Astrocyte of the cerebellum (primary cell): Measurements from ENCODE around the gene CCDC144A.
"Not testable (repeated sequence)": the region's sequence is repeated elsewhere in the genome, so short reads cannot be mapped to it uniquely, and the experiment has no call there.

Experiments used
- DNase-seq: peaks from one replicate; pipeline ENCODE4 v3.0.0-alpha.2; 2011; ENCODE audit warnings: low read depth
- H3K4me3 ChIP-seq: 2 replicates; pipeline ENCODE4 v1.5.1; 2011; ENCODE audit warnings: mild to moderate bottlenecking, low read depth, low read length, moderate library complexity
- in situ Hi-C: cut with HindIII; loops from 2 replicates; pipeline ENCODE4 v1.10.0; 2017; ENCODE audit warnings: low sequenced_read_pairs
- TF ChIP-seq, protein P1 (sequence below): IDR thresholded peaks from 2 replicates; pipeline ENCODE4 v1.5.1; 2012; ENCODE audit warnings: low read length, low read depth, moderate library complexity, mild to moderate bottlenecking; ENCODE audit errors: missing control alignments

The CCDC144A gene, protein sequence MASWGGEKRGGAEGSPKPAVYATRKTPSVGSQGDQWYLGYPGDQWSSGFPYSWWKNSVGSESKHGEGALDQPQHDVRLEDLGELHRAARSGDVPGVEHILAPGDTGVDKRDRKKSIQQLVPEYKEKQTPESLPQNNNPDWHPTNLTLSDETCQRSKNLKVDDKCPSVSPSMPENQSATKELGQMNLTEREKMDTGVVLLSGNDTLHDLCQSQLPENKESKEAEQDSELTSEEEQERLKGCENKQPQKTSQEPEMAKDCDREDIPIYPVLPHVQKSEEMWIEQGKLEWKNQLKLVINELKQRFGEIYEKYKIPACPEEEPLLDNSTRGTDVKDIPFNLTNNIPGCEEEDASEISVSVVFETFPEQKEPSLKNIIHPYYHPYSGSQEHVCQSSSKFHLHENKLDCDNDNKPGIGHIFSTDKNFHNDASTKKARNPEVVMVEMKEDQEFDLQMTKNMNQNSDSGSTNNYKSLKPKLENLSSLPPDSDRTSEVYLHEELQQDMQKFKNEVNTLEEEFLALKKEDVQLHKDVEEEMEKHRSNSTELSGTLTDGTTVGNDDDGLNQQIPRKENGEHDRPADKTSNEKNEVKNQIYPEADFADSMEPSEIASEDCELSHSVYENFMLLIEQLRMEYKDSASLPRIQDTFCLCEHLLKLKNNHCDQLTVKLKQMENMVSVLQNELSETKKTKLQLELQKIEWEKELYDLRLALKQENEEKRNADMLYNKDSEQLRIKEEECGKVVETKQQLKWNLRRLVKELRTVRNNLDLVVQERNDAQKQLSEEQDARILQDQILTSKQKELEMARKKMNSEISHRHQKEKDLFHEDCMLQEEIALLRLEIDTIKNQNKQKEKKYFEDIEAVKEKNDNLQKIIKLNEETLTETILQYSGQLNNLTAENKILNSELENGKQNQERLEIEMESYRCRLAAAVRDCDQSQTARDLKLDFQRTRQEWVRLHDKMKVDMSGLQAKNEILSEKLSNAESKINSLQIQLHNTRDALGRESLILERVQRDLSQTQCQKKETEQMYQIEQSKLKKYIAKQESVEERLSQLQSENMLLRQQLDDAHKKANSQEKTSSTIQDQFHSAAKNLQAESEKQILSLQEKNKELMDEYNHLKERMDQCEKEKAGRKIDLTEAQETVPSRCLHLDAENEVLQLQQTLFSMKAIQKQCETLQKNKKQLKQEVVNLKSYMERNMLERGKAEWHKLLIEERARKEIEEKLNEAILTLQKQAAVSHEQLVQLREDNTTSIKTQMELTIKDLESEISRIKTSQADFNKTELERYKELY (N-terminal part only)

DNA sequence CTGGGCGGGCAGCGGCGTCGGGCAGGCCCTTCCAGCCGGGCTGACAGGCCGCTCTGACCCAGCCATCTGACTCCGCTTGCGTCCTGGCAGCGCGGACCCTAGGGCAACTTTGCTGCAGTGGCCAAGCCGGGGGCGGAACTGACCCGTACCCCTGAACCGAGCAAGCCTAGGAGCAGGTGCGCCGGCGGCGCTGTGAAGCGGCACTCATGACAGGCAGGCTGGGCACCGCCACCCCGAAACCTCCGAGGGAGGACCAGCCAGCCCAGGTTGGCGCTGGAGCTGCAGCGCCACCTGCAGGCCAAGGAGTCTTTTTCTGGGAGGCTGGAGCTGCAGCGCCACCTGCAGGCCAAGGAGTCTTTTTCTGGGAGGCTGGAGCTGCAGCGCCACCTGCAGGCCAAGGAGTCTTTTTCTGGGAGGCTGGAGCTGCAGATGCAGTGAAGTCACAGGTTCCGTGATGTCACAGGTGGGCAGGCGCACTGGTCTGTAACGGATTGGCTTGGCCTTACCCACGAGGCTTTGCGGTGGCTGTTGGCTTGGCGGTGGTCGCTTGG is at the start of gene CCDC144A:
Gene CCDC144A, plus strand, starts transcription at position 511 of the 551 bp plus-strand sequence. CDS start 160 bp downstream, outside the sequence.
- in situ Hi-C loops, DNase-seq, H3K4me3 ChIP-seq: not testable (repeated sequence)
- TF ChIP-seq, protein P1, sequence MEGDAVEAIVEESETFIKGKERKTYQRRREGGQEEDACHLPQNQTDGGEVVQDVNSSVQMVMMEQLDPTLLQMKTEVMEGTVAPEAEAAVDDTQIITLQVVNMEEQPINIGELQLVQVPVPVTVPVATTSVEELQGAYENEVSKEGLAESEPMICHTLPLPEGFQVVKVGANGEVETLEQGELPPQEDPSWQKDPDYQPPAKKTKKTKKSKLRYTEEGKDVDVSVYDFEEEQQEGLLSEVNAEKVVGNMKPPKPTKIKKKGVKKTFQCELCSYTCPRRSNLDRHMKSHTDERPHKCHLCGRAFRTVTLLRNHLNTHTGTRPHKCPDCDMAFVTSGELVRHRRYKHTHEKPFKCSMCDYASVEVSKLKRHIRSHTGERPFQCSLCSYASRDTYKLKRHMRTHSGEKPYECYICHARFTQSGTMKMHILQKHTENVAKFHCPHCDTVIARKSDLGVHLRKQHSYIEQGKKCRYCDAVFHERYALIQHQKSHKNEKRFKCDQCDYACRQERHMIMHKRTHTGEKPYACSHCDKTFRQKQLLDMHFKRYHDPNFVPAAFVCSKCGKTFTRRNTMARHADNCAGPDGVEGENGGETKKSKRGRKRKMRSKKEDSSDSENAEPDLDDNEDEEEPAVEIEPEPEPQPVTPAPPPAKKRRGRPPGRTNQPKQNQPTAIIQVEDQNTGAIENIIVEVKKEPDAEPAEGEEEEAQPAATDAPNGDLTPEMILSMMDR: peak; percentile 24

DNA sequence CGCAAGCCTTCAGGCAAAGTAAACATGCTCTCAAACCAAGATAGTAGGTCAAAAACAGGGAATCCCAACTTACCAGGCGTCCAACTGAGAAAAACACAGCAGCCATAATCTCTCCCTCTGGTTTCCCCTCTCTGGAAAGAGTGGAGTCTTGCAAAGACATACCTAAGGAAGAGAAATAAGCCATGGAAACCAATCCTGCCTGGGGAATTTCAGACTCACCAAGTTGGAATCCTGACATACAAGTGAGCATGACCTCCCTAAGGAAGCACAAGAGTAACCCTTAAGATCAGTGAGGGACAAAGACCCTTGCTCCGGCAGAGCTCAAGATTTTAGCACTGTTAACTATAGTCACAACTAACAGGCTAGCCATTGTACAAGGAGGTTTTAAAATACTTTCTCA is 40.5 kb upstream of the CCDC144A start:
- TF ChIP-seq, protein P1: no peak
- H3K4me3 ChIP-seq: no peak overlapping the region
- DNase-seq: no peak
- in situ Hi-C loops: no loop called here

DNA sequence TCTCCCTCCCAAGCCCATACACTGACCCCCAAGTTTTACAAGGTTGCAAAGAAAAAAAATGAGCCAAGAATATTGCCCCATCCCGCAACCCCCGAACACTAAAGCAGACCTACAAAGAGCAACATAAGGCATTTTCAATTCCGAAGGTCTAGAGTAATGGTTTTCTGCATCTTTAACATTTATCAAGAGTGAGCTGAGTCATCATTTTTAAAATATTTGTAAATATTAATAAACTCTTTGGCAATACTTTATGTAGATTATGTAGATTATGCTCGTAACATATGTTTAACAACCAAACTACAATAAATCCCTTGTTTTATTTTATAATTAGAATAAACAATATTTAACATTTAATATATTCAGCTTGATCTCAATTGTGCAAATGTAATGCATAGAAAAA is 37.8 kb upstream of the CCDC144A start:
- H3K4me3 ChIP-seq: peak overlapping the region; percentile 83
- in situ Hi-C loops: no loop called here
- TF ChIP-seq, protein P1: no peak
- DNase-seq: no peak

DNA sequence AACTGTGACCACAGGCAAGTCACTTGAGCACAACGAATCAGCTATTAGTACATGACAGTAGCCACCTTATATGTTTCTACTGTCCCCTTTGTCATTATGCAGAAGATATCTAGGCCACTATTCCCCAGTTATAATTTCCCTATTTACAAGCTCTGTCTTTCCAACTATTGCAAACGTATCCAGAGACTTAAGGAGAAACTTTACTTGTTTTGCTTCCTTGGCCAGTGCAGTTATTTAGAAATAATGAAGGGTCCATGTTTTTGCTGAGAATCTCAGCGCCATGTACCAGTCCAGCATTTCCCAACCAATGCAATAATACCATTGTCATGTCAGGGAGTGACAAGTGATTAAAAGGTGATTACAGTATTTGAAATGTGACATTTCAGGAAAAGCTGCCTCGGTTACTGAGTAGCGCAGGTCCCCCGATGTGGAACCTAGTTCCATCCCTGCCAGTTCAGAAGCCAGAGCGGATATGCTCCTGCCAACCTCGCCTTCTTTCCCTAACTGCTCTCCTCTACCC is 37.1 kb upstream of the CCDC144A start:
- no peak for DNase-seq
- peak overlapping the region; percentile 83 for H3K4me3 ChIP-seq
- in situ Hi-C loops: no loop called here
- TF ChIP-seq, protein P1: no peak

DNA sequence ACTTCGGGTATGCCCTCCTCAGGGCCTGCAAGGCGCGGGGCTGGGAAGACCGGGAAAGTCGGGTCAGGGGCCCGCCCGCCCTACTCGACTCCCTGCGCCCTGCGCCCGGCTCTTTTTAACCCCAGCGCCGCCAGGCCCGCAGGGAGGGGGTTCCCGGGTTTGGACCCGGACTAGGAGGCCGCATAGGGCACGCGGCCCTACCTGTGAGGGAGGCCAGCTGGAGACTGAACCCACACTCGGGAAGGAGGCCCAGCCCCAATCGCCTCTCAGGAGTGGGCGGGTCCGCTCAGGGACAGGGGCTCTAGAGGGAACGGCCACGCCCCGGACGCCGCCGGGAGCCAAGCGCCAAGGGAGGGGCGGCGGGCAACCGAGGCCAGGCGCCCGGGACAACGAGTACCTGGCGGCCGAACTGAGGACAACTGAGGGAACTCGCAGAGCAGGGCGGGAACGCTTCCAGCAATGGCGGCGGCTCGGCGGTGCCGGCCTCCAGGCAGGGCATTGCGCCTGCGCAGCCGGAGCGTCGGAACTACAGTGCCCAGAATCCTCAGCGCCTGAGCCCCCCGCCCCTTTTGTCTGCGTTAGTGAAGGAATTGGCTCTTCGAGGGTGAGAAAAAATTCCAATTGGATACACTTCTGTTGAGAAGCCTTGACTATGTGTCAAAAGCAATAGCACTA is 36.5 kb upstream of the CCDC144A start, which contains the start of gene ZNF624:
Gene ZNF624, minus strand, starts transcription at position 484 of the 675 bp plus-strand sequence.
- TF ChIP-seq, protein P1: no peak
- DNase-seq: peak; percentile 84
- in situ Hi-C loops: no loop called here
- H3K4me3 ChIP-seq: peak within 1 kb of the TSS; percentile 83
